NCI-H1417 (cell line): ENCODE data around the gene KIRREL3.

Source experiments
- DNase-seq, 3 experiments: peaks; one replicate each; lab custom pipeline; 2025; lab: John Stamatoyannopoulos, UW

KIRREL3 gene

DNA sequence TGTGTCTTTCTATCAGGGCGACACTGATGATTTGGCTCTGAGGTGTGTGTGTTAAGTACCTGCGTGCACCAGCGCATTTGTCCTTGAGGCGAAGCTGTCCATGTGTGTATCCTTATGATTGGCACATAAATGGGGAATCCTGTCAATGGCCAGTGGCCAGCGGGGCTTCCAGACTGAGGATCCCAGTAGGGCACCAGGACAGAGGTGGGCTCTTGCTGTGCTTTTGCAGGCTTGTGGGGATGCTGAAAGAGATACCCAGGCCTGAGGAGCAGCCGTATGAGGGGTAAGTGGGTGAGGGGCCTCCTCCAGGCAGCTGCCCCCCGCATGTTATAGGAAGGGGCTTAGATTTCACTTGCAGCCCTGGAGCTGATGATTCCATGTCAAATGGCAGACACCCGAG lies 488.3 kb downstream of the KIRREL3 start:
- DNase-seq = no peak

DNA sequence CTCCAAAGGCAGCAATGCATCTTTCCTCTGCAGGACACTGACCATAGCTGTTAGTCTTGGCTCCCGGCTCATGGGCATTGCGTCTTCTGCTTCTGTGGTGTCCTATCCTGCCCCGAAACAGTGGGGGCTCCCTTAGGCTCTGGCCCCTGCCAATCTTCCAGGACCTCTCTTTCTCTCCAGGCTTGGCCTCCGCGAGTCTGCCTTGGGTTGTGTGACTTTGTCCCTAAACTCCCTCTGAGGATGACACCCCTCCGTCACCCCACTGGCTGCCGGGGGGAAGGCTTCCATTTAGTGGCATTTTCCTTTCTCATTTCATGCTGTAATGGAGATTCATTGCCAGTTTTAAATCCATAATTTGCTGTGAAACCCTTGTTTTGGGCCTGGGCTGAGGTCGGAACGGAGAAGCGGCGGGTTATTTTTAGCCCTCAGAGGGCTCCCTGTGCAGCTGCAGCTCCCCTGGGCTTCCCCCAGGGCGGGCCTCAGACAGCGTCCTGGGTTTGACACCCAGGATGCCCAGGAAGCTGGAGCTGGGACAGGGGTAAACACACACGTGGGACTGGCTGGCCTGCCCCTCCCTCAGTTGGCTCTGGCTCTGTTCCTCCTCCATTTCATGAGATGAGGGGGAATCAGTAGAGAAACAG lies 489.0 kb downstream of the KIRREL3 start:
- DNase-seq = no peak

DNA sequence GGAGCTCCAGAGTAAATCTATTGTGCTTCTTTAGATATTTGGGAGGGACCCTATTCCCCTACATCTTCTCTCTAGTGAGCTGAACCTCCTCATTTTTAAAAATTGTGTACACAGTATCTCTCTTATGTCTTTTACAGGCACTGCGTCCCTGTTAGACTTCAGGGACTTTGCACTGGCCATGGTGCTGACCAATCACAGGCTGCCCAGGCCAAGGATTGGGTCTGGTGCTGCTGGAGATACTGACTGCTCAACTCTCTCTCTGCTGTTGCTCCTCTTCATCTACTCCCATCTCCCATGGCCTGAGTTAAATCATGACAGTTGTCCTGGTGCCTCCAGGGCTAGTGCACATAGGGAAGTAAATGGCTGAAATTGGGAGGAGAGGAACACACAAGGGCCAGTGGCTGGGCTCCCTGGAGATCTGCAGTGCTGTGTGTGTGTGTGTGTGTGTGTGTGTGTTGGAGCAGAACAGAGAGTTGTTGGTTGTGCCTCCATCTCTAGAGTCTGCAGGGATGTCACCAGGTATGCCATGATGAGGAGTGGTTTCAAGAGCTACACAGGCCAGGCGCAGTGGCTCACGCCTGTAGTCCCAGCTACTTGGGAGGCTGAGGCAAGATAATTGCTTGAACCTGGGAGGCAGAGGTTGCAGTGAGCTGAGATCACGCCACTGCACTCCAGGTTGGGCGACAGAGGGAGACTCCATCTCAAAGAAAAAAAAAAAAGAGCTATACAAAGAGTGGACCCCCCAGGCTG lies 489.8 kb downstream of the KIRREL3 start:
- no peak for DNase-seq

DNA sequence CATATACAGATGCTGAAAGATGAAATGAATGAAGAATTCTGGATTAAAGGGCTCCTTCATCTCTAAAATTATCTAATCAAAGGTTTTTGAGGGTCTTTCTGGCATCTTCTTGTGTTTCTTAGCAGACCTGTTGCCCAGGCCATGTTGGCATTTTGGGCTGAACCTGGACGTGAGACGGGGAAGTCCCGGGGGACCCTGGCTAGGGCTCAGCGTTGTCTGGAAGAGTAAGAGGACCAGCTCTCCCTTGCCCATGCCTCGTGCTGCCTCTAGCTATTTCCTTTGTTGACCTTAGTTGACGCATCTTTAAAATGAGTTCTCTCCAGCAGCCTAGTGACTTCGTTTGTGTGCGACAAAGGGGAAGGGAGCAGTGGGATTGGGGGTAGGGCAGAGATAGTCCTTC lies 492.9 kb downstream of the KIRREL3 start:
- no peak for DNase-seq

DNA sequence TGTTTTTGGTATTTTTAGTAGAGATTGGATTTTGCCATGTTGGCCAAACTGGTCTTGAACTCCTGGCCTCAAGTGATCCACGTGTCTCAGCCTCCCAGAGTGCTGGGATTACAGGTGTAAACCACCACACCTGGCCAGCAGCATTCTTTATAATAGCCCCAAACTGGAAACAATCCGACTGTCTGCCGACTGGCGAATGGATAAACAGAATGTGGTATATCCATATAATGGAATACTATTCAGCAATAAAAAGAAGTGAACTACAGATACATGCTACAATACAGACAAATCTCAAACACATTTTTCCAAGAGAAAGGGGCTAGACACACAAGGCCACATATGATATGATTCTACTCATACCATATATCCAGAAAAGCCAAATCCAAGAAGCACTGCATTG lies 493.8 kb downstream of the KIRREL3 start:
- DNase-seq = no peak

DNA sequence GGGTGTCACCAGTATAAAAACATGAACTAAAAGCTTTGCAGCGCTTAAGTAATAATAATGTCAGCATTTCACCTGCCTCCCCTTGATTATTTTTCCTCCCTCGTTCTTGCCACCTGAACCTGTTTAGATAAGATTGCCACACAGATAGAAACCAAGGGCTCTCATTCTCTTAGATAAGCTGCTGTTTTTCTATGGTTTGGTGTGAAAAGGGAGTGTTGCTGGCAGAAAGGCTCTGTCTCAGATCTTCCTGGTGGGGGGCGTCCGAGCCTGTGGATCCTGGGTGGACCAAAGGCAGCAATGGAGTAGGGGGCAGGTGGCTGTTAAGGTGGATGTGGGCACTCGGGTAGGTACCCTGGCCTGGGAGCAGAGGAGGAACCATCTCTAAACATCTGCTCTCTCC lies 497.6 kb downstream of the KIRREL3 start:
- DNase-seq = no peak

DNA sequence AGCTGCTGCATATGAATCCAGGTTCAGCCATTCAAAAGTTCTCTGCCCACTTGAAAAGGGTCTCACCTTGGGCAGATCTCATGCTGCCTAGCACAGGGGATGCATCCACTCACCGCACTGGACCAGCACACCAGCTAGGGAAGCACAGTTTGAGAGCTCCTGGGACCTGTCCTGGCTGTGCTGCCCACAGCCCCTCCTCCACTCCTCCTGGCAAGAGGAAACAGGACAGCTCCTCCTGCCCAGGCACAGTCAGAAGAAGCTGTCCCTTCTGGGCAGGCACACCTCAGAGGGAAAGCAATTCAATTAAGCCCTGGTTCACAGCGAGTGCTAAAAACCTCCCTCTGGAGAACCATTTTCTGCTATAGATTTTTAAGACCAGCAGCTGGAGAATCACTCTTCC lies 498.4 kb downstream of the KIRREL3 start:
- DNase-seq = no peak

DNA sequence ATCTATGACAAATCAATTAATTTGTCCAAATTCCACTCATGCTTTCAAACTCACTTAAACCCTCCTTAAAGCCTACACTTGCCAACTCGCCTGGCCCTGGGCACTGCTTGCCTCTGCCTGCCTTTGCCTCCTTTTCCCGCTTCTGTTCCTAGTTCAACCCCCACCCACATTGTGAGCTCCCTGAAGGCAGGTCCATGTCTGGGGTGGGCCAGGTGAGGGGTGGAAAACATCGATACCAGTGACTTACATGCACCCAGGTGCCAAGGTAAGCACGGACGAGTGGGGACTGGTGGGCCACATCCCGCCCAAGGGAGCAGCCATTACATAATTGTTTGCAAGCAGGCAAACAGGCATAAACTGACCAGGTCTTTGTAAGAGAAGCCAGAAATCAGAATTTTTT lies 498.9 kb downstream of the KIRREL3 start:
- DNase-seq = no peak

DNA sequence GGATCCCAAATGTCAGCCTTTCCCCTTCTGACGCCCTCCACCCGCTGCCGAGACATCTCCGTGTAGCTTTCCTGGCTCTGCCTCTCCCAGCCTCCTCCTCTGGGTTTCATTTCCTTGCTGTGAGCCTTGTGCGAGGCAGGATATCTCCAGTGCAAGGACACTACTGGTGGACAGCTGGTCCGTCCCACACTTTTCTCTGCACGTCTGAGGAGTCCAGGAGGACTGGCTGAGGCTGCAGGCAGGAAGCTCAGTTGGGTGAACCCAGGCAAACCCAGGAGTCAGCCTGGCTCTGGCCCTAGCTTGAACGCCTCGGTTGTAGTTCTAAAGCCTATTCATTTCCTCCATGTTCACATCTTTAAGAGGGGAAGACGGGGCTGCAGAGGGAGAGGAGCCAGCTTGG lies 499.6 kb downstream of the KIRREL3 start:
- DNase-seq = no peak

DNA sequence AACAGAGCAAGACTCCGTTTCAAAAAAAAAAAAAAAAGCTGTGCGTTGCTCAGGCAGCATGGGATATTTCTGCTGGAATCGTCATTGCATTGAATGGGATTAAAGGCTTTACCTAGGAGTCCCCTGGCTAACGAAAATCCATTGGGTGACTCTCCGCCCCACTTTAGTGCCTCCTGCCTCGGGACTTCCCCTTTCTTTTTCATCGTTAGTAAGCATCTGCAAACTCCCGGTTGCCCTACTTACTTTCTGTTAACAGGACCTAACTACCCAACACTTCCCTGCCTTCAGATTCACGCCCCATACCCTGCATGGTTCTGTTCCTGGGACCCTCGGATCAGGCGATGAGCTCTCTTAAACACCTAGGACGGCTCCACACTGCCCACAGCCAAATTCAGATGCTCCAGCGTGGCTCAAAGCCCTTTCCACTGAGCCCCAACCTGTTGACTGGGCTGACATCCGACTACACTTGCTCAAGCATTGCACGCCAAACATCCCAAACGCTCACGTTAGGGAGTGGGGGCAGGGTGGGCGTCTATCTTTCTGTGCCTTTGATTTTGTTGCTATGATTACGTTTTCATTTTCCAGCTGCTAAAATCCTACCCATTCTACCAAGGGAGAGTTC lies 501.3 kb downstream of the KIRREL3 start:
- no peak for DNase-seq

DNA sequence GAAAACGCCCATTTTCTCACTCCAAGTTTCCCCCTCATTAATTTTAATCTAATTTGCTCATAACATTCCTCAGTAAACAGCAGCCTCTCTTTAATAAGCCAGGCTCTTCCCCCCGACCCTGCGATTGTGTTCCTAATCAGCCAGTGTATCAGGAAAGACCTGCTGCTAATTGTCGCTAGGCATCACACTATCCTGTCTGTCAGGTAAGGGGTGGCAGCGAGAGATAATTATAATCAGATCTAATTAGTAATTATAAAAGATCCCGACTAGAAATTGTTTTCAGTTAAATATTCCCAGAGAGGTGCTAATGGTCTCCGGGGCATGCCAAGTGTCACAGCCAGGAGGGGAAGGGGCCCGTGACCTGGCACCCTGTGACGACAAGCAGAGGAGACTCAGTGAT lies 502.3 kb downstream of the KIRREL3 start:
- DNase-seq = no peak

DNA sequence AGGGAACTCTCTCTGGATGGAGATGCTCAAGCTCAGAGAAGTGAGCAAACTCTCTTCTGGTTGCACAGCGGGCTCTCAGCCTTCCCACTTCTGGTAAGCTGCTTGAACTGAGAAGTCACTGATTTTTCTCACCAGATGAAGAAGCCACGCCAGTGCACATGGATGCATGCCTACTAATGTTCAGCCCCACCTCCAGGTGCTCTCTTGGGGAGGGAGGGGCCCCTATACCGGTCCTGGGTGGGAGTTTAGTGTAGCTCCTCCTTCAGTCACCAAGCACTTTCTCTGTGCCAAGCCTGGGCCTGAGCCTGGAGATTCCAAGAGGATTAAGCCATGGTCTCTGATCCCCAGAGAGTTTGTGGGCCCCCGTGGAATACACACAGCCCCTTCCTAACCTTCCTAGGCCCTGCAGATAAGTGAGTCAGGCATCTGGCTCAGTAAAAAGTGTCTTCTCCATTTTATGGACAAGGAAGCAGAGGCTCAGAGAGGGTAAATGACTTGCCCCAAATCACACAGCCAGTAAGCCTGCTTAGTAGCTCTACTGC lies 502.9 kb downstream of the KIRREL3 start:
- no peak for DNase-seq

DNA sequence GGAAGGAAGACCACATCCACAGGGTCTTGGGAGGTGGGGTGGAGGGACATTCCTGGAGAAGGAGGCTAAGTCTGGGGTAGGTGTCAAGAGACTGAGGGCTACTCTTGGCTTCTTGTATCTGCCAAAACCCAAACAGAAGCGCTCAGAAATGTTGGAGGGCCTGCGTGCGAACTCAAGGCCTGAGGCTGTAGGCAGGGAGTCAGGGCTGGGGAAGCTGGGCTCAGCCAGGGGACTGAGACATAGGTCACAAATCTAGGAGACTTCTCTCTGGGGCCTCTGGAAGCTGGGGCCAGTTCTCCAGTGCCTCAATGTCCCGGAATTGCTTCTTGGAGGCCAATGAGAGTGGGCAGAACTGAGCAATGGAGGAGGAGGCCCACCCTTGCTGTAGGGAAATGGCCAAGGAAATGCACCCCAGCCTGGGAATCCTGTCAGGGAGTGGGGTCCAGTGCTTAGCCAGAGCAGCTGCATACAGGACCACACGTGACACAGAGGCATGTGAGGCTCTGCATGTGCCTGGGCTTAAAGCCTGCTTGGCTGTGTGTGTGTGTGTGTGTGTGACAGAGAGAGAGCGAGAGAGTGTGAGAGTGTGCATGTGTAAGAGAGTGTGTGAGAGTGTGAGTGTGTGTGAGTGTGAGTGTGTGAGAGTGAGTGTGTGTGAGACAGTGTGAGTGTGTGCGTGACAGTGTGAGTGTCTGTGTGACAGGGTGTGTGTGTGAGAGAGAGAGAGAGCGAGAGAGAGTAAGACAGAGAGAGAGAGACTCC lies 503.8 kb downstream of the KIRREL3 start:
- no peak for DNase-seq

DNA sequence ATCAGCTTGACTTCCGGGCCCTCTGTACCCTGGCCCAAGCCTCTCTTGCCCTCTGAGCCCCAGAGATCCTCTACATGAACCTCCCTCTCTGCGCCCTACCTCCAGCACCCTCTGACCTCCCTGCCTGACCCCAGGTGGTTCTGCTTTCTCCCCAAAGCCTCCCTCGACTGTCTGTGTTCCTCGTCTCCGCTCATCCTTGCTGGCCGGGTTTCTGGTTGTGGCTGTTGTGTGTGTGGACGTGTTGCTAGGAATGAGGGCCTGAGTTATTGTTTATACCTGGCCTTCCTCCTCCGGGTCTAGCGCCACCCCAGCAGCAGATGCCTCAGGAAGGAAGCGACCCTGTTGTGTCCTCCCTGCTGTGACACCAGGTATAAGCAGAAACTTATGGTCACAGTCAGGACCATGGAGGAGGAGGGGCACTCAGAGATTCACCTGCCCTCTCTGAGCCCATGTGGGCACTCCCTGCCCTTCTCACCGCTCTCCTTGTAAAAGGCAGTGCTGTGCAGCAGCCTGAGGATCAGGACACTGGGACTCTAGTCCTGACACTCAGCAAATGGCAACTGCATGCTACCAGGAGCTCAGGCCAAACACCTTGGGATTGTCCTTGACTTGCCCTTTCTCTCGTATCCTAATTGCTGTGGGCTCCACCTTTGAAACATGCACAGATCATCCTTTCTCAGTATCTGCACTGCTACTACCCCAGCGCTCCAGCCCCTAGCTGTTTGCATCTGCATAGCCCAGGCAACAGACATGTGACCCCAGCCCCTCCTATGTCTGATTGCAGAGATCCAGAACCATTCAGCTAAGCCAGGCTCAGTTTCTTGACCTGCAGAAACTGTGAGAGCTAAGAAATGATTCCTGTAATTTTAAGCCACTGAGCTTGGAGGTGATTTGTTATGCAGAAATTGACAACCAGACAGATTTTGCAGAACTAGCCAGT lies 505.0 kb downstream of the KIRREL3 start:
- no peak for DNase-seq

DNA sequence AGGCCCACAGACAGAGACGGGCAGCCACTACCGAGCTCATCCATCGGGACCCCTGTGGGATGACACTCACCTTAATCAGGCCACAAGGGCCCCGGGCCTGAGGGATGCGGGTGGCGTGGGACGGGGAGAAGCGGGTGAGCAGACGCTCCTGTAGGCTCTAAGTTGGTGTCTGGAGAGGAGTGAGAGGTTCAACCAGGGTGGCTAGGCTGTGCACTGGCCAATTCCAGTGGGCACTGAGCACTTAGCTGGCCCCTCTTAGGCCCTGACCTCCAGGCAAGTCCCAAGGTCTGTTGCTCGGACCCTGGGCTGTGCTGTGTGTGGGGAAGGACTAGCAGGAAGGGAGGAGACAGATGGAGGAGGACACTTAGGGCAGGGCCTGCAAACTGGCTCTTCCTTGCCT lies 505.7 kb downstream of the KIRREL3 start:
- no peak for DNase-seq

DNA sequence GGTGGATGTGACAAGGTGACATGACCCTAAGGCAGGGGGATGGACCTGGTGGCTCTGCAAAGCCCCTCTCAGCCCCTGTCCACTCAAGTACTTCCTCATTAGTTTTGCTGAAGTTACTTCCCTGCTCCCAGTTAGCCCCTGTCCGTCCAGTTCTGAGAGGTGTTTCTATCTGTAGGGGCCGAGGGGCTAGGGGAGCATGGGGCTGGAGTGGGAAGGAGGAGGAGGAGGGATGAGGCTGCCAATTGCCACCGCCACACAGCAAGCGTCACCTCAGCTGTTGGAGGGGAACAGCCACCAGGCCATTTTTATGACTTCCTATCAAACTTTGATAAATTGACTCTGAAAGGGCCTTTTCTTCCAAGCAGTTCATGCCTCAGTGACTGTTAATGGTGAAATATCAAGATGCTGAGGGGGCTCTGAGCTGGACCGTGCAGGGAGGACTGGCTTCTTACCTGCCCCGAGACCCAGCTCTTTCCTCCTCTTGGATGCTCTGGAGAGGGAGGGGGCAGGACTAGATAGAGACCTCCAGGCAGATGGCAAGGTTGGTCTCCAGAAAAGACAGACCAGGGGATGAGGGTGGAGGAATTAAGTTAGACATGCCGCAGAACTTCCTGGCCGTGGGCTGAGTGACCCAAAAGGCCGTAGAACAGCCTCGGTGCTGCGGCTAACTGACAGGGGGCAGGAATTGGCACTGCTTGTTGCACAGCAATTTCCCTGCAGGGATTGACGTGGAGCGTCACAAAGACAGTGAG lies 508.1 kb downstream of the KIRREL3 start:
- no peak for DNase-seq

DNA sequence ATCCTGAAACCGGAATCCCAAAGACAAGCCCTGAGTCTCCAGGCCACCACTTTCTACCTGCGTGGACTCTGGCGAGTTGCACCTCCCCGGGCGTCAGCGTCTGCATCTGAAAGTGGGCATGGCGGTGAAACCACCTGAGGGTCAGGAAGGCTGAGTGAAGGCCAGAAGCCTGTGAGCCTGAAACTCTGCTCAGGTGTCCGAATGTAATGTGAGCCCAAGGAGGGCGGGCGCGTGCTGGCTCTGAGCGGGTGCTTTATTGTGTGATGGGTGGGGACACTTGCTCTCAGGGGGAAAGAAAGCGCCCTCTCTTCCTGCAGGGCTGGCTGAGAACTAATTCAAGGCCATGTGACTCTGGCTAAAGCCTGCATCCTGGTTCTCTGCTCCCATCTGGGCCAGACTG lies 509.5 kb downstream of the KIRREL3 start:
- DNase-seq = peak in 2 of 3 experiments; percentile 19 to 63

DNA sequence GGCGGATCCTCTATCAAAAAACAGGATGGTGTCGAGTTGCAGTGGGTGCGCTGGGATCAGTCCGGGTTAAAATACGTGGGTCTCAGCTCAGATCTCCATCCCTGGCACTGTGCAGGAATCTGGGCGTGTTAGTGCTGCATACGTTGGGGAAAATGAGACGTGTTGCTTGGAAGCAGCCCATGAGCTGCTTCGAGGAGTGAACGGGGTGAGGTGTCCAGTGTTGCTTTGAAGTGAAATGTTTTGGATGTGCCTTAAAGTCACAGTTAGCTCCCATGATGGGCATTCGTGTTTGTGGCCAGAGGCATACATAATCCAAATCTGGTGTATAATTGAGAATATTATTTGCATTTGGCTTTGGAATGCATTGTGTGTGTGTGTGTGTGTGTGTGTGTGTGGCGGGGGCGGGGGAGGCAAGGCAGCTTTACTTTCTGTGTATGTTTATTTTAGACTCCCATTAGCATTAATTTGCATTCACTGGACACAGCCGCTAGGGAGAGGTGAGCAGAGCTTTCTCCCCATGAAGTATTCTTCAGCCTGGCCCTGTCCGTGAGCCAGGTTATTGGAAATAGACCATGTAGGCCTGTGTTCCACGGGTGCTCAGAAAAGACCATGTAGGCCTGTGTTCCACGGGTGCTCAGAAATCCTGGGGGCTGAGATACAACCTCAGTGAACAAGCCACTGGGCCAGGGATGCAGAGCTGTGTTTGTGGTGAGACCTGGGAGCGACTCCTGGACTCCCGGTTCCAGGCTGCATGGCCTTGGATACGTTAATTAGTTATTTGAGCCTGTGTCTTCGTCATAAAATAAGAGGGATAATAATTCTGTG lies 510.5 kb downstream of the KIRREL3 start:
- no peak for DNase-seq

DNA sequence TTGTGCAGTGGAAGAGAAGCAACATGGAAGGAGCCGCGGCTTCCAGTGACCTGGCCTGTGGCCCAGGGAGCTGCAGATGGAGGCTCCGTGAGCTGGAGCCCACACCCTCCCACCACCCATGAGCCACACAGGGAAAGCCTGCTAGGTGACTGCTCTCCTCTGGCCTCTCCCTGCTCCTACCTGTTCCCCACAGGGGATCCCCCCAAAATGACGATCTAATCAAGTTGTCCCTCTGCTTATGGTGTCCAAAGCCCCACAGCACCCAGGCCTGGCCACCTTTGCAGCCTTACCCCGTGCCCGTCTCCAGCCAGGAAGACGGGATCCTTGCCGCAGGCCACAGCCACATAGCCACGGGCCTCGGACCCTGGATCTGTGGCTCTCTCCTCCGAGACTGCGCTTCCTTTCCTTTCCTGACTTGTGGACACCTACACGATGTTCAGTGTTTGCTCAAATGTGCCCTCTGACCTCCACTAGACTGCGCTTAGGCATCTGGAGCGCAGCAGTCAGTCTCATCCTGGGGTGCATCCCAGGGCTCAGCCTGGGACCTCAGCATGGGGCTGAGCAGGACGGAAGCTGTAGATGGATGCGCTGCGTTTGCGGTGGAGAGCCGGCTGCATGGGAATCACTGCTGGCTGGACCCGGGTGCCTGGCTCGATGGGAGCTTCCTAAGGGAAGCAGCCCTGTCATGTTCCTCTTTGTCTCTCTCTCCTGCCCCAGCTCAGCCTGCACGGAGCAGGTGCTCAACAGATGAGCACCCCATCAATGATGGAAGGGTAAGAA lies 511.8 kb downstream of the KIRREL3 start:
- DNase-seq = no peak
